ENCODE measurements around the gene ZNRF2. TPM values are rescaled to one million over a fixed set of nuclear protein-coding genes. Genes with fewer than 3 reads are reported as not detected.

Gene ZNRF2
- total RNA-seq, 1 donor from 2014 or later, result 12.5 TPM

- Mint-ChIP-seq H3K4me1 (no peaks in the 10 kb centered on the region), H3K36me3 (no peaks in the 10 kb centered on the region), H3K4me3 (no peak overlapping the region), H3K9me3 (no peaks in the 10 kb centered on the region), H3K27me3 (ENCODE audit: low read depth) (no peaks in the 10 kb centered on the region), H3K27ac (no peak overlapping the region)
- DNase-seq (ENCODE audit: low spot score in 2 of 2, unreplicated experiment in 2 of 2), result no peak
- no peak for TF ChIP-seq CTCF (IDR thresholded peaks at IDR 0.05; ENCODE audit: unreplicated experiment)
Measured at GRCh38 chr7:30270921-30271320, 13.5 kb upstream of the ZNRF2 start.

- Mint-ChIP-seq H3K27ac (no peak overlapping the region), H3K4me1 (no peaks in the 10 kb centered on the region), H3K4me3 (no peak overlapping the region), H3K36me3 (no peaks in the 10 kb centered on the region), H3K9me3 (no peaks in the 10 kb centered on the region), H3K27me3 (ENCODE audit: low read depth) (no peaks in the 10 kb centered on the region)
- no peak for DNase-seq (ENCODE audit: low spot score in 2 of 2, unreplicated experiment in 2 of 2)
- no peak for TF ChIP-seq CTCF (IDR thresholded peaks at IDR 0.05; ENCODE audit: unreplicated experiment)
Measured at GRCh38 chr7:30272126-30272525, 12.3 kb upstream of the ZNRF2 start.

DNA sequence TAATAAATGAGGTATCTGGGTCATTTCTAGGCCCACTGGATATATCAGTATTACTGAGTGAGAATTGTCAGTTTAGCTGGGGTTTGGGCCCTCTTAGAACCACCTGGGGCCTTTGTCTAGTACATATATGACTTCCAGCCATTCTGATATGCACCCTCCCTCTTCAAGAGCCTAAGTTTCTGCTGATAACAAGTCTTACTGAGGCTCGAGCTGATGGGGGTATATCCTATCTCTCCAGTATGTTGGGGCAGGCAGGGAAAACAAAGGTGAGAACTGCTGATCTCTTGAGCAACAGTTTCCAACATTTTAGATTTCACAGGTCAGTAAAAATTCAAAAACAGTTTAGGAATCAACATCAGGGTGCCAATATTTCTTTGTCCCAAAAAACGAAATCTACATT, 10.8 kb upstream of the ZNRF2 start:
- Mint-ChIP-seq H3K4me3 (no peak overlapping the region), H3K27me3 (ENCODE audit: low read depth) (no peaks in the 10 kb centered on the region), H3K36me3 (no peaks in the 10 kb centered on the region), H3K9me3 (no peaks in the 10 kb centered on the region), H3K4me1 (peaks cover 6% of the 10 kb centered on the region), H3K27ac (no peak overlapping the region)
- DNase-seq (ENCODE audit: low spot score in 2 of 2, unreplicated experiment in 2 of 2), result no peak
- no peak for TF ChIP-seq CTCF (IDR thresholded peaks at IDR 0.05; ENCODE audit: unreplicated experiment)

DNA sequence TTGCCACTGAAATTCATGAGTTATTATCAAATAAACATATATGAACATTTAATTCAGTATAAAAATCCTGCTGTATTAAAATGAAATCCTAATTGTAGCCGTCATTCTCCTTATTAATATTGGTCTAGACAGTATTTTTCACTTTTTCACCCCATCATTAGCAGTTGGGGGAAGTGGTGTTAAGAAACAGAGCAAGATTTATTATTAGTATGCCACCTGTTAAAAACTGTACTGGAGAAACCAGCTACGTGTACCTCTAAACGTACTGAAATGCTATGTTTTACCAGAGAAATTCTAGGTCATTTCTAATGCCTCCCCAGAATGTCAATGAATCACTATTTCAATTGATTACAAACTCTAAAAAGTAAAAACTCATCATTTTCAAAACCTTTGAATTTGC, 9.8 kb upstream of the ZNRF2 start:
- H3K27me3 Mint-ChIP-seq (ENCODE audit: low read depth), result no peaks in the 10 kb centered on the region
- no peaks in the 10 kb centered on the region for H3K9me3 Mint-ChIP-seq
- H3K36me3 Mint-ChIP-seq, result no peaks in the 10 kb centered on the region
- H3K4me1 Mint-ChIP-seq, result peaks cover 11% of the 10 kb centered on the region
- no peak for DNase-seq (ENCODE audit: low spot score in 2 of 2, unreplicated experiment in 2 of 2)
- no peak overlapping the region for H3K27ac Mint-ChIP-seq
- no peak for TF ChIP-seq CTCF (IDR thresholded peaks at IDR 0.05; ENCODE audit: unreplicated experiment)
- H3K4me3 Mint-ChIP-seq, result no peak overlapping the region

- Mint-ChIP-seq H3K27me3 (ENCODE audit: low read depth) (no peaks in the 10 kb centered on the region), H3K36me3 (no peaks in the 10 kb centered on the region), H3K4me3 (no peak overlapping the region), H3K4me1 (peaks cover 12% of the 10 kb centered on the region), H3K27ac (no peak overlapping the region), H3K9me3 (no peaks in the 10 kb centered on the region)
- DNase-seq (ENCODE audit: low spot score in 2 of 2, unreplicated experiment in 2 of 2), result peak in 1 of 2 experiments; percentile 47
- TF ChIP-seq CTCF (IDR thresholded peaks at IDR 0.05; ENCODE audit: unreplicated experiment), result no peak
Measured at GRCh38 chr7:30276203-30276900, 8.0 kb upstream of the ZNRF2 start.
